Stimulated activated naive CD8-positive, alpha-beta T cell treated with anti-CD3 and anti-CD28 coated beads, Interleukin-15, amount 100 ng/mL, for 72 hours (primary cell): Measurements from ENCODE around the gene GCSAML.
A peak's percentile ranks its signal among the peaks of the same experiment; 100 is the strongest.
"Not testable (repeated sequence)": the region's sequence is repeated elsewhere in the genome, so short reads cannot be mapped to it uniquely, and the experiment has no call there.

Source experiments
- ATAC-seq: fragments of 150-1000 bp; cut with Tn5 transposase; 2 replicates; pipeline ENCODE4 v1.10.0; 2021; ENCODE audit warnings: mild to moderate bottlenecking, moderate library complexity
- DNase-seq, 2 donors: peaks; one replicate each; pipeline ENCODE4 v3.0.0; 2021 to 2022
- H3K27ac Mint-ChIP-seq, 2 donors: one replicate each; pipeline ENCODE4 v1.8.0; 2022; ENCODE audit warnings: mild to moderate bottlenecking in 2 of 2, mixed read lengths in 2 of 2, moderate library complexity in 2 of 2
- H3K27me3 Mint-ChIP-seq: one replicate; pipeline ENCODE4 v1.8.0; 2022; ENCODE audit warnings: mixed read lengths
- H3K4me1 Mint-ChIP-seq: one replicate; pipeline ENCODE4 v1.8.0; 2022; ENCODE audit warnings: mild to moderate bottlenecking, mixed read lengths
- H3K4me3 Mint-ChIP-seq, 2 donors: one replicate each; pipeline ENCODE4 v1.8.0; 2022; ENCODE audit warnings: mild to moderate bottlenecking in 2 of 2, mixed read lengths in 2 of 2, moderate library complexity in 1 of 2
- H3K9me3 Mint-ChIP-seq, 2 donors: one replicate each; pipeline ENCODE4 v1.8.0; 2022; ENCODE audit warnings: mixed read lengths in 2 of 2

Gene GCSAML

GRCh38 chr1:247548769-247549182 is at the start of gene GCSAML:
GCSAML (plus strand) TSS chr1:247549134; CDS start chr1:247549192, 58 bp downstream.
- ATAC-seq (no peak), DNase-seq (no peak)
- Mint-ChIP-seq H3K9me3 (no peaks in the 10 kb centered on the region), H3K27ac (peak within 1 kb of the TSS in 1 of 2 donors; percentile 16), H3K4me3 (peak within 1 kb of the TSS in 1 of 2 donors; percentile 41), H3K4me1 (peaks cover 14% of the 10 kb centered on the region), H3K27me3 (peaks cover 15% of the 10 kb centered on the region)

GRCh38 chr1:247500865-247501264 is 48.1 kb upstream of the GCSAML start:
- Mint-ChIP-seq H3K27ac (no peak overlapping the region), H3K4me3 (no peak overlapping the region), H3K9me3 (no peaks in the 10 kb centered on the region), H3K4me1 (no peaks in the 10 kb centered on the region), H3K27me3 (peaks cover 14% of the 10 kb centered on the region)
- ATAC-seq (no peak), DNase-seq (no peak)

GRCh38 chr1:247506831-247507230 is 42.1 kb upstream of the GCSAML start:
- H3K9me3 Mint-ChIP-seq: peaks cover 0 to under 1% of the 10 kb centered on the region in 2 donors
- H3K4me1 Mint-ChIP-seq: no peaks in the 10 kb centered on the region

GRCh38 chr1:247517795-247518612 is 30.9 kb upstream of the GCSAML start:
- ATAC-seq (peak; percentile 43), DNase-seq (peak in 1 of 2 donors; percentile 14)
- Mint-ChIP-seq H3K27ac (no peak overlapping the region), H3K4me1 (no peaks in the 10 kb centered on the region), H3K4me3 (peak overlapping the region in 1 of 2 donors; percentile 57), H3K9me3 (peaks cover 0 to 7% of the 10 kb centered on the region in 2 donors), H3K27me3 (peaks cover 15% of the 10 kb centered on the region)

More at GRCh38 chr1:247506831-247507230, 42.1 kb upstream of the GCSAML start:
- ATAC-seq: no peak
- peaks cover 11% of the 10 kb centered on the region for H3K27me3 Mint-ChIP-seq
- no peak for DNase-seq
- H3K27ac Mint-ChIP-seq: no peak overlapping the region
- H3K4me3 Mint-ChIP-seq: no peak overlapping the region

GRCh38 chr1:247518613-247518891 is 30.4 kb upstream of the GCSAML start:
- Mint-ChIP-seq H3K4me1 (no peaks in the 10 kb centered on the region), H3K27ac (no peak overlapping the region), H3K27me3 (peaks cover 15% of the 10 kb centered on the region), H3K4me3 (no peak overlapping the region), H3K9me3 (peaks cover 0 to 7% of the 10 kb centered on the region in 2 donors)
- no peak for DNase-seq
- ATAC-seq: no peak

GRCh38 chr1:247521886-247522285 is 27.0 kb upstream of the GCSAML start:
- not testable (repeated sequence) for ATAC-seq, DNase-seq, H3K4me1 Mint-ChIP-seq, H3K27ac Mint-ChIP-seq, H3K4me3 Mint-ChIP-seq, H3K9me3 Mint-ChIP-seq
- H3K27me3 Mint-ChIP-seq: peaks cover 32% of the 10 kb centered on the region

GRCh38 chr1:247528812-247529474 is 20.0 kb upstream of the GCSAML start:
- no peak overlapping the region for H3K27ac Mint-ChIP-seq
- DNase-seq: no peak
- no peak overlapping the region for H3K4me3 Mint-ChIP-seq
- peaks cover 0 to 8% of the 10 kb centered on the region in 2 donors for H3K9me3 Mint-ChIP-seq
- peak; percentile 45 for ATAC-seq
- peaks cover 57% of the 10 kb centered on the region for H3K27me3 Mint-ChIP-seq
- no peaks in the 10 kb centered on the region for H3K4me1 Mint-ChIP-seq

- DNase-seq: no peak
- H3K9me3 Mint-ChIP-seq: peaks cover 0 to 8% of the 10 kb centered on the region in 2 donors
- no peaks in the 10 kb centered on the region for H3K4me1 Mint-ChIP-seq
- no peak for ATAC-seq
- no peak overlapping the region for H3K27ac Mint-ChIP-seq
- H3K4me3 Mint-ChIP-seq: no peak overlapping the region
- peaks cover 51% of the 10 kb centered on the region for H3K27me3 Mint-ChIP-seq
These were observed 19.1 kb upstream of the GCSAML start for GRCh38 chr1:247529771-247530355.

- H3K4me3 Mint-ChIP-seq: no peak overlapping the region
- H3K4me1 Mint-ChIP-seq: no peaks in the 10 kb centered on the region
- peaks cover 0 to 8% of the 10 kb centered on the region in 2 donors for H3K9me3 Mint-ChIP-seq
- ATAC-seq (peak; percentile 33), DNase-seq (no peak)
- H3K27me3 Mint-ChIP-seq: peaks cover 52% of the 10 kb centered on the region
- H3K27ac Mint-ChIP-seq: peak overlapping the region in 1 of 2 donors; percentile 49
These were observed 18.1 kb upstream of the GCSAML start for GRCh38 chr1:247530785-247531184.

- no peak overlapping the region for H3K27ac Mint-ChIP-seq
- DNase-seq (no peak), ATAC-seq (no peak)
These were observed 17.0 kb upstream of the GCSAML start for GRCh38 chr1:247531937-247532336.

GRCh38 chr1:247535402-247535801 is 13.5 kb upstream of the GCSAML start:
- no peaks in the 10 kb centered on the region for H3K4me1 Mint-ChIP-seq
- ATAC-seq (no peak), DNase-seq (no peak)
- peaks cover 0 to 1% of the 10 kb centered on the region in 2 donors for H3K9me3 Mint-ChIP-seq
- H3K27ac Mint-ChIP-seq: no peak overlapping the region
- no peak overlapping the region for H3K4me3 Mint-ChIP-seq
- H3K27me3 Mint-ChIP-seq: peaks cover 25% of the 10 kb centered on the region

More at GRCh38 chr1:247531937-247532336, 17.0 kb upstream of the GCSAML start:
- H3K27me3 Mint-ChIP-seq: peaks cover 40% of the 10 kb centered on the region
- peaks cover 0 to 8% of the 10 kb centered on the region in 2 donors for H3K9me3 Mint-ChIP-seq
- no peak overlapping the region for H3K4me3 Mint-ChIP-seq
- no peaks in the 10 kb centered on the region for H3K4me1 Mint-ChIP-seq

GRCh38 chr1:247536340-247536739 is 12.6 kb upstream of the GCSAML start, which contains the start of gene OR2C3:
OR2C3 (minus strand) TSS chr1:247536440; CDS start chr1:247532511, 3,929 bp downstream.
- DNase-seq: no peak
- no peaks in the 10 kb centered on the region for H3K9me3 Mint-ChIP-seq
- no peak within 1 kb of the TSS for H3K4me3 Mint-ChIP-seq
- no peak within 1 kb of the TSS for H3K27ac Mint-ChIP-seq
- H3K27me3 Mint-ChIP-seq: peaks cover 25% of the 10 kb centered on the region
- no peaks in the 10 kb centered on the region for H3K4me1 Mint-ChIP-seq
- no peak for ATAC-seq

GRCh38 chr1:247538561-247538960 is 10.4 kb upstream of the GCSAML start:
- Mint-ChIP-seq H3K27me3 (peaks cover 29% of the 10 kb centered on the region), H3K4me3 (no peak overlapping the region), H3K4me1 (no peaks in the 10 kb centered on the region), H3K27ac (no peak overlapping the region), H3K9me3 (no peaks in the 10 kb centered on the region)
- ATAC-seq (no peak), DNase-seq (no peak)

GRCh38 chr1:247539215-247539614 is 9.7 kb upstream of the GCSAML start:
- no peak overlapping the region for H3K4me3 Mint-ChIP-seq
- no peak overlapping the region for H3K27ac Mint-ChIP-seq
- ATAC-seq: no peak
- DNase-seq: no peak
- H3K27me3 Mint-ChIP-seq: peaks cover 29% of the 10 kb centered on the region
- no peaks in the 10 kb centered on the region for H3K4me1 Mint-ChIP-seq
- H3K9me3 Mint-ChIP-seq: no peaks in the 10 kb centered on the region

GRCh38 chr1:247540581-247540980 is 8.4 kb upstream of the GCSAML start:
- no peak overlapping the region for H3K4me3 Mint-ChIP-seq
- no peaks in the 10 kb centered on the region for H3K9me3 Mint-ChIP-seq
- ATAC-seq: no peak
- no peaks in the 10 kb centered on the region for H3K4me1 Mint-ChIP-seq
- no peak overlapping the region for H3K27ac Mint-ChIP-seq
- no peak for DNase-seq
- H3K27me3 Mint-ChIP-seq: peaks cover 22% of the 10 kb centered on the region

GRCh38 chr1:247542811-247543210 is 6.1 kb upstream of the GCSAML start:
- Mint-ChIP-seq H3K4me3 (no peak overlapping the region), H3K4me1 (no peaks in the 10 kb centered on the region), H3K27me3 (peaks cover 28% of the 10 kb centered on the region), H3K9me3 (no peaks in the 10 kb centered on the region), H3K27ac (no peak overlapping the region)
- no peak for ATAC-seq
- no peak for DNase-seq
